ENCODE data around the gene FGFRL1. TPM values are rescaled to one million over a fixed set of nuclear protein-coding genes. Genes with fewer than 3 reads are reported as not detected.

FGFRL1 gene
- total RNA-seq, 2 donors from 2014 or later = 61.1 to 84.0 TPM

DNA sequence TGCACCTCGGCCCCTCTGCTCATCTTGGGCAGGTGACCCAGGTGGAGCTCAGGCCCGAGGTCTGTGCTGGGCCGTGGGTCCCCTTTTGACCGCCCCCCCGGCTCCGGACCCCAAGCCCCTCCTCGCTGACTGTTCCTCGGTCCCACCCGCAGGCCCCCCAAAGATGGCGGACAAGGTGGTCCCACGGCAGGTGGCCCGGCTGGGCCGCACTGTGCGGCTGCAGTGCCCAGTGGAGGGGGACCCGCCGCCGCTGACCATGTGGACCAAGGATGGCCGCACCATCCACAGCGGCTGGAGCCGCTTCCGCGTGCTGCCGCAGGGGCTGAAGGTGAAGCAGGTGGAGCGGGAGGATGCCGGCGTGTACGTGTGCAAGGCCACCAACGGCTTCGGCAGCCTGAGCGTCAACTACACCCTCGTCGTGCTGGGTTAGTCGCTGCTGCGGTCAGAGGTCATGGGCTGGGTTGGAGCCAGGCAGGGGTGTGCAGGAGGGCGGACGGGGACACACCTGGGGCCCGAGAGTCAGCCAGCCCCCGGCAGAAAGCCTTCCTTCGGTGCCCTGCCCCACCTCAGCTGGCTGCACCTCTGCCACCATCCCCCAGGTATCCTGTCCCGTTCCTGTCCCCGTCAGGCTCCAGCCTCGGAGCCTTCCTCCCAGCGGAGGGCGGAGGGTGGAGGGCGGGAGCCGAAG, 10.8 kb downstream of the FGFRL1 start:
- Histone ChIP-seq H3K27me3 (replicated peaks; ENCODE audit: insufficient read depth) (no peaks in the 10 kb centered on the region), H3K9me3 (no peaks in the 10 kb centered on the region), H3K4me1 (ENCODE audit: control insufficient read depth in 1 of 2, low read depth in 2 of 2) (peaks cover 0 to 4% of the 10 kb centered on the region in 2 donors), H3K4me3 (no peak overlapping the region), H3K36me3 (peaks cover 18% of the 10 kb centered on the region), H3K27ac (no peak overlapping the region)
- DNase-seq (ENCODE audit: low spot score) = no peak
- TF ChIP-seq, protein P1, sequence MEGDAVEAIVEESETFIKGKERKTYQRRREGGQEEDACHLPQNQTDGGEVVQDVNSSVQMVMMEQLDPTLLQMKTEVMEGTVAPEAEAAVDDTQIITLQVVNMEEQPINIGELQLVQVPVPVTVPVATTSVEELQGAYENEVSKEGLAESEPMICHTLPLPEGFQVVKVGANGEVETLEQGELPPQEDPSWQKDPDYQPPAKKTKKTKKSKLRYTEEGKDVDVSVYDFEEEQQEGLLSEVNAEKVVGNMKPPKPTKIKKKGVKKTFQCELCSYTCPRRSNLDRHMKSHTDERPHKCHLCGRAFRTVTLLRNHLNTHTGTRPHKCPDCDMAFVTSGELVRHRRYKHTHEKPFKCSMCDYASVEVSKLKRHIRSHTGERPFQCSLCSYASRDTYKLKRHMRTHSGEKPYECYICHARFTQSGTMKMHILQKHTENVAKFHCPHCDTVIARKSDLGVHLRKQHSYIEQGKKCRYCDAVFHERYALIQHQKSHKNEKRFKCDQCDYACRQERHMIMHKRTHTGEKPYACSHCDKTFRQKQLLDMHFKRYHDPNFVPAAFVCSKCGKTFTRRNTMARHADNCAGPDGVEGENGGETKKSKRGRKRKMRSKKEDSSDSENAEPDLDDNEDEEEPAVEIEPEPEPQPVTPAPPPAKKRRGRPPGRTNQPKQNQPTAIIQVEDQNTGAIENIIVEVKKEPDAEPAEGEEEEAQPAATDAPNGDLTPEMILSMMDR (IDR thresholded peaks at IDR 0.05) = no peak
- no peak for ATAC-seq (ENCODE audit: insufficient number of reproducible peaks, low FRiP score, low read depth)

DNA sequence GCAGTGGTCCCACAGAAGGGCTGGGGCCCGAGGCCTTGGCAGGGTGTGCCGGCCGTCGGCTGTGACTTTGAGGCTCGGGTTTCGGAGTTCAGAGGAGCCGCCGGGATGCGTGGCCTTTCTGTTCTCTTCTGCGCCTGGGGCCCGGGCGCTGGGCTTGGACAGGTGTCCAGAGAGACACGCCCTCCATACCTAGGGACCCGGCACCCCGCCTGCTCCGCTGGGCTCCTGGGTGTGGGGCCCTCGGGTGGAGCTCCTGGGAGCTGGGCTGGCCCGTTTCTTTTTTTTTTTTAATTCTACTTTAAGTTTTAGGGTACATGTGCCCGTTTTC, 11.3 kb downstream of the FGFRL1 start:
- TF ChIP-seq, protein P1 (IDR thresholded peaks at IDR 0.05) = no peak
- Histone ChIP-seq H3K9me3 (no peaks in the 10 kb centered on the region), H3K4me1 (ENCODE audit: control insufficient read depth in 1 of 2, low read depth in 2 of 2) (peaks cover 0 to 3% of the 10 kb centered on the region in 2 donors), H3K27ac (no peak overlapping the region), H3K4me3 (no peak overlapping the region), H3K27me3 (replicated peaks; ENCODE audit: insufficient read depth) (no peaks in the 10 kb centered on the region), H3K36me3 (peaks cover 18% of the 10 kb centered on the region)
- ATAC-seq (ENCODE audit: insufficient number of reproducible peaks, low FRiP score, low read depth) (no peak), DNase-seq (ENCODE audit: low spot score) (no peak)

DNA sequence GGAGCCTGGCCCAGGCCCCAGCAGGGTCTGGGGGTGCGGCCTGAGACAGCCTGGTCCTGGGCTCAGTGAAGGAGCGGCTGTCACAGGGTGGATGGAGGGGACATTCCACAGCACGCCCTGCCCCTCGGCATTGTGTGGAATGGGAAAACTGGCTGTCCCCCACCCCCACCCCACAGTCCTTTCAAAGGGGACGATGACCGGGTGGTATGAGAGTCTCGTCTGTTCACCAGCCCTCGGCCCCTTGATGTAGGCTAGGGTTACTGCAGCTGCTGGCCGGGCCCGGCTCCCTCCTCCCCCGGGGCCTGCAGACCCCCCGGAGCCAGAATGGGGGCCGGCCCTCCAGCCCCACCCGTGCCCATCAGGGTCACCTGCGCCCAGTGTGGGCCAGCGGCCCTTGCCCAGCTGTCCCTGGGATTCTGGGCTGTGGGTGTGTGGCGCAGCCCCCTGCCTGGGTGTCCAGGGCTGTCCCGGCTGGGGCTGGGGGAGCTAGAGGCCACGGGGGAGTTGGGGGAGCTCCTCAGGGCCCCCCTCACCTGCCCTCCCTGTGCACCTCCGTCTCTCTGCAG, 11.7 kb downstream of the FGFRL1 start:
- no peak for DNase-seq (ENCODE audit: low spot score)
- Histone ChIP-seq H3K4me1 (ENCODE audit: control insufficient read depth in 1 of 2, low read depth in 2 of 2) (no peaks in the 10 kb centered on the region), H3K4me3 (no peak overlapping the region), H3K27ac (no peak overlapping the region), H3K27me3 (replicated peaks; ENCODE audit: insufficient read depth) (no peaks in the 10 kb centered on the region), H3K36me3 (peaks cover 18% of the 10 kb centered on the region), H3K9me3 (no peaks in the 10 kb centered on the region)
- ATAC-seq (ENCODE audit: insufficient number of reproducible peaks, low FRiP score, low read depth) = no peak
- TF ChIP-seq, protein P1 (IDR thresholded peaks at IDR 0.05) = no peak

DNA sequence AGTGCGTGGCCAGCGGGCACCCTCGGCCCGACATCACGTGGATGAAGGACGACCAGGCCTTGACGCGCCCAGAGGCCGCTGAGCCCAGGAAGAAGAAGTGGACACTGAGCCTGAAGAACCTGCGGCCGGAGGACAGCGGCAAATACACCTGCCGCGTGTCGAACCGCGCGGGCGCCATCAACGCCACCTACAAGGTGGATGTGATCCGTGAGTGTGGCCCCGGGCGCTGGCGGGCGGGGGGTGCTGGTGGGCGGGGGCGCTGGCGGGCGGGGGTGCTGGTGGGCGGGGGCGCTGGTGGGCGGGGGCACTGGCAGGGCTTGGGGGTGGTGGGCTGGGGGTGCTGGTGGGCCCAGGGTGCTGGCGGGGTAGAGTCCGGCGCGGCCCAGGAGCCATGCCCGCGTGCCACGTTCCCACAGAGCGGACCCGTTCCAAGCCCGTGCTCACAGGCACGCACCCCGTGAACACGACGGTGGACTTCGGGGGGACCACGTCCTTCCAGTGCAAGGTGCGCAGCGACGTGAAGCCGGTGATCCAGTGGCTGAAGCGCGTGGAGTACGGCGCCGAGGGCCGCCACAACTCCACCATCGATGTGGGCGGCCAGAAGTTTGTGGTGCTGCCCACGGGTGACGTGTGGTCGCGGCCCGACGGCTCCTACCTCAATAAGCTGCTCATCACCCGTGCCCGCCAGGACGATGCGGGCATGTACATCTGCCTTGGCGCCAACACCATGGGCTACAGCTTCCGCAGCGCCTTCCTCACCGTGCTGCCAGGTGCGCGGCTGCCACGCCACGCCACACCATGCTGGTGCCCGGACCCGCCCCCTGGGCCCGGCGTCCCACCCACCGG, 12.7 kb downstream of the FGFRL1 start:
- TF ChIP-seq, protein P1 (IDR thresholded peaks at IDR 0.05) = no peak
- DNase-seq (ENCODE audit: low spot score) (no peak), ATAC-seq (ENCODE audit: insufficient number of reproducible peaks, low FRiP score, low read depth) (no peak)
- no peak overlapping the region for H3K4me3 ChIP-seq
- H3K27ac ChIP-seq = no peak overlapping the region
- H3K27me3 ChIP-seq (replicated peaks; ENCODE audit: insufficient read depth) = no peaks in the 10 kb centered on the region
- H3K4me1 ChIP-seq (ENCODE audit: control insufficient read depth in 1 of 2, low read depth in 2 of 2) = no peaks in the 10 kb centered on the region
- peaks cover 18% of the 10 kb centered on the region for H3K36me3 ChIP-seq
- no peaks in the 10 kb centered on the region for H3K9me3 ChIP-seq

DNA sequence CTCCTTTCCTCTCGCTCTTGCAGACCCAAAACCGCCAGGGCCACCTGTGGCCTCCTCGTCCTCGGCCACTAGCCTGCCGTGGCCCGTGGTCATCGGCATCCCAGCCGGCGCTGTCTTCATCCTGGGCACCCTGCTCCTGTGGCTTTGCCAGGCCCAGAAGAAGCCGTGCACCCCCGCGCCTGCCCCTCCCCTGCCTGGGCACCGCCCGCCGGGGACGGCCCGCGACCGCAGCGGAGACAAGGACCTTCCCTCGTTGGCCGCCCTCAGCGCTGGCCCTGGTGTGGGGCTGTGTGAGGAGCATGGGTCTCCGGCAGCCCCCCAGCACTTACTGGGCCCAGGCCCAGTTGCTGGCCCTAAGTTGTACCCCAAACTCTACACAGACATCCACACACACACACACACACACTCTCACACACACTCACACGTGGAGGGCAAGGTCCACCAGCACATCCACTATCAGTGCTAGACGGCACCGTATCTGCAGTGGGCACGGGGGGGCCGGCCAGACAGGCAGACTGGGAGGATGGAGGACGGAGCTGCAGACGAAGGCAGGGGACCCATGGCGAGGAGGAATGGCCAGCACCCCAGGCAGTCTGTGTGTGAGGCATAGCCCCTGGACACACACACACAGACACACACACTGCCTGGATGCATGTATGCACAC, 13.6 kb downstream of the FGFRL1 start:
- no peak for ATAC-seq (ENCODE audit: insufficient number of reproducible peaks, low FRiP score, low read depth)
- H3K36me3 ChIP-seq = peaks cover 18% of the 10 kb centered on the region
- H3K4me1 ChIP-seq (ENCODE audit: control insufficient read depth in 1 of 2, low read depth in 2 of 2) = no peaks in the 10 kb centered on the region
- H3K4me3 ChIP-seq = no peak overlapping the region
- TF ChIP-seq, protein P1 (IDR thresholded peaks at IDR 0.05) = no peak
- H3K9me3 ChIP-seq = no peaks in the 10 kb centered on the region
- no peak overlapping the region for H3K27ac ChIP-seq
- H3K27me3 ChIP-seq (replicated peaks; ENCODE audit: insufficient read depth) = no peaks in the 10 kb centered on the region
- DNase-seq (ENCODE audit: low spot score) = no peak

Measured in thoracic aorta (tissue), 2 donors.